Measurements from ENCODE around the gene C1orf21.

Gene C1orf21

GRCh38 chr1:184617433-184618029 is 230.7 kb downstream of the C1orf21 start:
- no peak overlapping the region for H3K4me3 ChIP-seq (ENCODE audit: low read length, poor library complexity, severe bottlenecking)
- no peaks in the 10 kb centered on the region for H3K9me3 ChIP-seq (ENCODE audit: insufficient read depth, low read depth, low read length)
- H3K27me3 ChIP-seq (ENCODE audit: insufficient read depth, low read length, poor library complexity, severe bottlenecking), result no peaks in the 10 kb centered on the region
- TF ChIP-seq EZH2phosphoT487 (IDR thresholded peaks at IDR 0.05; ENCODE audit: borderline replicate concordance) (no peak), CTCF (conservative IDR thresholded peaks at IDR 0.05; ENCODE audit: low read length) (no peak)
- H3K4me1 ChIP-seq (ENCODE audit: insufficient read depth, low read length, poor library complexity, severe bottlenecking), result no peaks in the 10 kb centered on the region
- no peak overlapping the region for H2AFZ ChIP-seq (ENCODE audit: low read length)
- H3K9me2 ChIP-seq (replicated peaks; ENCODE audit: low read depth, low read length), result no peaks in the 10 kb centered on the region
- no peak overlapping the region for H3K9ac ChIP-seq (ENCODE audit: low read depth, low read length, poor library complexity, severe bottlenecking)
- H3F3A ChIP-seq (ENCODE audit: low read depth), result no peaks in the 10 kb centered on the region
- H3K79me2 ChIP-seq (ENCODE audit: insufficient read depth, low read length), result no peaks in the 10 kb centered on the region
- no peaks in the 10 kb centered on the region for H3K36me3 ChIP-seq (ENCODE audit: insufficient read depth, low read length)
- no peaks in the 10 kb centered on the region for H4K20me1 ChIP-seq (ENCODE audit: insufficient read depth, low read length, poor library complexity, severe bottlenecking)
- H3K4me2 ChIP-seq (ENCODE audit: low read depth, low read length, poor library complexity, severe bottlenecking), result no peak overlapping the region

- Histone ChIP-seq H3F3A (ENCODE audit: low read depth) (no peaks in the 10 kb centered on the region), H3K27me3 (ENCODE audit: insufficient read depth, low read length, poor library complexity, severe bottlenecking) (no peaks in the 10 kb centered on the region), H3K4me3 (ENCODE audit: low read length, poor library complexity, severe bottlenecking) (no peak overlapping the region), H3K79me2 (ENCODE audit: insufficient read depth, low read length) (no peaks in the 10 kb centered on the region), H3K36me3 (ENCODE audit: insufficient read depth, low read length) (no peaks in the 10 kb centered on the region), H3K9me3 (ENCODE audit: insufficient read depth, low read depth, low read length) (no peaks in the 10 kb centered on the region), H3K9ac (ENCODE audit: low read depth, low read length, poor library complexity, severe bottlenecking) (no peak overlapping the region), H4K20me1 (ENCODE audit: insufficient read depth, low read length, poor library complexity, severe bottlenecking) (no peaks in the 10 kb centered on the region), H3K4me2 (ENCODE audit: low read depth, low read length, poor library complexity, severe bottlenecking) (no peak overlapping the region), H2AFZ (ENCODE audit: low read length) (no peak overlapping the region), H3K4me1 (ENCODE audit: insufficient read depth, low read length, poor library complexity, severe bottlenecking) (no peaks in the 10 kb centered on the region), H3K9me2 (replicated peaks; ENCODE audit: low read depth, low read length) (no peaks in the 10 kb centered on the region)
- no peak for TF ChIP-seq CTCF (conservative IDR thresholded peaks at IDR 0.05; ENCODE audit: low read length)
- TF ChIP-seq EZH2phosphoT487 (IDR thresholded peaks at IDR 0.05; ENCODE audit: borderline replicate concordance), result no peak
Observed at GRCh38 chr1:184618851-184619250, 232.0 kb downstream of the C1orf21 start.

GRCh38 chr1:184620469-184620868 is 233.6 kb downstream of the C1orf21 start:
- Histone ChIP-seq H3K9me2 (replicated peaks; ENCODE audit: low read depth, low read length) (no peaks in the 10 kb centered on the region), H3K79me2 (ENCODE audit: insufficient read depth, low read length) (no peaks in the 10 kb centered on the region), H3K4me1 (ENCODE audit: insufficient read depth, low read length, poor library complexity, severe bottlenecking) (no peaks in the 10 kb centered on the region), H3K4me3 (ENCODE audit: low read length, poor library complexity, severe bottlenecking) (no peak overlapping the region), H3K27me3 (ENCODE audit: insufficient read depth, low read length, poor library complexity, severe bottlenecking) (no peaks in the 10 kb centered on the region), H3F3A (ENCODE audit: low read depth) (no peaks in the 10 kb centered on the region), H2AFZ (ENCODE audit: low read length) (no peak overlapping the region), H3K9me3 (ENCODE audit: insufficient read depth, low read depth, low read length) (no peaks in the 10 kb centered on the region), H3K9ac (ENCODE audit: low read depth, low read length, poor library complexity, severe bottlenecking) (no peak overlapping the region), H3K36me3 (ENCODE audit: insufficient read depth, low read length) (no peaks in the 10 kb centered on the region), H3K4me2 (ENCODE audit: low read depth, low read length, poor library complexity, severe bottlenecking) (no peak overlapping the region), H4K20me1 (ENCODE audit: insufficient read depth, low read length, poor library complexity, severe bottlenecking) (no peaks in the 10 kb centered on the region)
- TF ChIP-seq CTCF (conservative IDR thresholded peaks at IDR 0.05; ENCODE audit: low read length) (no peak), EZH2phosphoT487 (IDR thresholded peaks at IDR 0.05; ENCODE audit: borderline replicate concordance) (no peak)
